AG10803 (cell line): ENCODE results near the gene KIF25.

Experiments
- DNase-seq: peaks from one replicate; pipeline ENCODE4 v3.0.0; 2010; ENCODE audit warnings: low read depth
- H3K4me3 ChIP-seq: 2 replicates; pipeline ENCODE4 v1.5.1; 2011; ENCODE audit warnings: mild to moderate bottlenecking, low read length, control low read depth
- TF ChIP-seq, protein P1 (sequence below): conservative IDR thresholded peaks from 2 replicates; pipeline ENCODE4 v1.5.1; 2011; ENCODE audit warnings: mild to moderate bottlenecking, low read length, control low read depth, inconsistent platforms

Gene KIF25

GRCh38 chr6:167954151-167954550 is 43.3 kb upstream of the KIF25 start:
- no peak for DNase-seq
- TF ChIP-seq, protein P1, sequence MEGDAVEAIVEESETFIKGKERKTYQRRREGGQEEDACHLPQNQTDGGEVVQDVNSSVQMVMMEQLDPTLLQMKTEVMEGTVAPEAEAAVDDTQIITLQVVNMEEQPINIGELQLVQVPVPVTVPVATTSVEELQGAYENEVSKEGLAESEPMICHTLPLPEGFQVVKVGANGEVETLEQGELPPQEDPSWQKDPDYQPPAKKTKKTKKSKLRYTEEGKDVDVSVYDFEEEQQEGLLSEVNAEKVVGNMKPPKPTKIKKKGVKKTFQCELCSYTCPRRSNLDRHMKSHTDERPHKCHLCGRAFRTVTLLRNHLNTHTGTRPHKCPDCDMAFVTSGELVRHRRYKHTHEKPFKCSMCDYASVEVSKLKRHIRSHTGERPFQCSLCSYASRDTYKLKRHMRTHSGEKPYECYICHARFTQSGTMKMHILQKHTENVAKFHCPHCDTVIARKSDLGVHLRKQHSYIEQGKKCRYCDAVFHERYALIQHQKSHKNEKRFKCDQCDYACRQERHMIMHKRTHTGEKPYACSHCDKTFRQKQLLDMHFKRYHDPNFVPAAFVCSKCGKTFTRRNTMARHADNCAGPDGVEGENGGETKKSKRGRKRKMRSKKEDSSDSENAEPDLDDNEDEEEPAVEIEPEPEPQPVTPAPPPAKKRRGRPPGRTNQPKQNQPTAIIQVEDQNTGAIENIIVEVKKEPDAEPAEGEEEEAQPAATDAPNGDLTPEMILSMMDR, result no peak
- H3K4me3 ChIP-seq, result no peak overlapping the region

DNA sequence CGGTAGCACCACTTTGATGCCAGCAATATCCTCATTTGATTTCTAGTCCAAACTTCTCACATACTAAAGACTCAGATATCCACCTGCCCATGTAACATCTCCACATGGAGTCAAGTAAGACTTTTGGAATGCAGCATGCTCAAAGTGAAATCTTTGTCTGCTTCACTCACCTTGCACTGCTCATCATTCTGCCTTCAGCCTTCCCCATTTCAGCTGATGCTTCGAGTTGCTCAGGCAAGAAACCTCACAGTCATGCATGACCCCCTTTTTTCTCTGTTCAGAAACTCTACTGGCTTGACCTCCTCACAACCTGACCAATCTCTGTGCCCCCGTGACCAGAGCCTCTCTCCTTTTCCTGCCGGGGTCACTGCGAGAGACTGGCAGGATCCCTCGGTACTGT is 41.0 kb upstream of the KIF25 start:
- no peak overlapping the region for H3K4me3 ChIP-seq
- TF ChIP-seq, protein P1, result no peak
- no peak for DNase-seq

GRCh38 chr6:167956983-167957492 is 40.4 kb upstream of the KIF25 start:
- peak; percentile 9 for DNase-seq
- TF ChIP-seq, protein P1, result no peak
- no peak overlapping the region for H3K4me3 ChIP-seq

GRCh38 chr6:167957626-167958025 is 39.8 kb upstream of the KIF25 start:
- DNase-seq, result no peak
- no peak overlapping the region for H3K4me3 ChIP-seq
- TF ChIP-seq, protein P1, result no peak

GRCh38 chr6:167960579-167960978 is 36.9 kb upstream of the KIF25 start:
- H3K4me3 ChIP-seq, result no peak overlapping the region
- TF ChIP-seq, protein P1, result no peak
- no peak for DNase-seq

GRCh38 chr6:167962711-167963110 is 34.8 kb upstream of the KIF25 start:
- no peak for DNase-seq
- H3K4me3 ChIP-seq, result no peak overlapping the region
- TF ChIP-seq, protein P1, result no peak

DNA sequence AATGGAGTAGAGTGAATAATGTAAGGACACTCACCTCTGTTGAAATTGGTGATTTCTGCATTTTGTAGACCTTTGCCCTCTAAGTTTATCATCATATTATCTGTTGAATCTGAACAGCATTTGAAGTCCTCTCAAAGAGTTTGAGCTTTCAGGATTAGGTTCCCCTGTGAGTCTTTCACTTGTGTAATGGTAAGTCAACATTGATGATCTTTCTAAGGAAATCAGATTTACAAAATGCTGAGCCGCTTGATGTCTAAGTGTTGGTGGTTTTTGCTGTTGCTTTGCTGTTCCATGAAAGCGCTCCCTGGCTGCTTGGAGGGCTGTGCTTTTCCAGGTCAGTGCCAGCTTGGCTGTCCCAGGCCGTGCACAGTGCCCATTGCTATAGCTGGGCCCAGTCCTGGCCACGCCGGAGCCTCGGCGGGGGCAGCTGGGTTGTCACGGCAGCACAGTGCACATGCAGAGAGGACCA is 33.8 kb upstream of the KIF25 start:
- H3K4me3 ChIP-seq, result no peak overlapping the region
- DNase-seq, result no peak
- TF ChIP-seq, protein P1, result no peak
